ENCODE results near the gene METTL26.

Gene METTL26

GRCh38 chr16:636206-637080 lies at the start of gene METTL26:
Gene METTL26 (minus strand): TSS chr16:636305. CDS start chr16:636290, 15 bp downstream.
- H3K27ac ChIP-seq: peak within 1 kb of the TSS; percentile 96
- H3K4me3 ChIP-seq: peak within 1 kb of the TSS; percentile 99
- DNase-seq (ENCODE audit: low read depth, low spot score): peak; percentile 77
- TF ChIP-seq EZH2 (IDR thresholded peaks at IDR 0.05): no peak
- peak; percentile 86; the same call in 1 of the 2 replicates for TF ChIP-seq POLR2AphosphoS5 (IDR thresholded peaks at IDR 0.05; ENCODE audit: borderline replicate concordance, low read depth, low read length)
- no peaks in the 10 kb centered on the region for H3K36me3 ChIP-seq (ENCODE audit: insufficient read depth, low read length)
- peak within 1 kb of the TSS; percentile 85 for H3K9ac ChIP-seq (ENCODE audit: insufficient read length)
- H3K9me3 ChIP-seq (ENCODE audit: low read depth, low read length): no peaks in the 10 kb centered on the region

GRCh38 chr16:684961-685696 lies 49.0 kb upstream of the METTL26 start:
- Histone ChIP-seq H3K9ac (ENCODE audit: insufficient read length) (no peak overlapping the region), H3K36me3 (ENCODE audit: insufficient read depth, low read length) (peaks cover 22% of the 10 kb centered on the region), H3K9me3 (ENCODE audit: low read depth, low read length) (no peaks in the 10 kb centered on the region), H3K4me3 (no peak overlapping the region), H3K27ac (no peak overlapping the region)
- no peak for TF ChIP-seq POLR2AphosphoS5 (IDR thresholded peaks at IDR 0.05; ENCODE audit: borderline replicate concordance, low read depth, low read length)
- TF ChIP-seq EZH2 (IDR thresholded peaks at IDR 0.05): no peak
- TF ChIP-seq FOXP2 (optimal IDR thresholded peaks at IDR 0.05; ENCODE audit: control extremely low read depth, extremely low read length, insufficient read depth): no peak
- no peak for DNase-seq (ENCODE audit: low read depth, low spot score)

- Histone ChIP-seq H3K9me3 (ENCODE audit: low read depth, low read length) (no peaks in the 10 kb centered on the region), H3K9ac (ENCODE audit: insufficient read length) (peak within 1 kb of the TSS; percentile 82), H3K4me3 (peak within 1 kb of the TSS; percentile 88), H3K36me3 (ENCODE audit: insufficient read depth, low read length) (peaks cover 22% of the 10 kb centered on the region), H3K27ac (peak within 1 kb of the TSS; percentile 50)
- DNase-seq (ENCODE audit: low read depth, low spot score): peak; percentile 51
- peak; percentile 93 for TF ChIP-seq POLR2AphosphoS5 (IDR thresholded peaks at IDR 0.05; ENCODE audit: borderline replicate concordance, low read depth, low read length)
- no peak for TF ChIP-seq EZH2 (IDR thresholded peaks at IDR 0.05)
Observed at GRCh38 chr16:684071-684794, 48.1 kb upstream of the METTL26 start, which contains the start of gene JMJD8. Gene JMJD8 (minus strand): TSS chr16:684334. CDS start chr16:684319, 15 bp downstream.

GRCh38 chr16:683396-684070 lies 47.4 kb upstream of the METTL26 start:
- peak overlapping the region; percentile 82 for H3K9ac ChIP-seq (ENCODE audit: insufficient read length)
- H3K9me3 ChIP-seq (ENCODE audit: low read depth, low read length): no peaks in the 10 kb centered on the region
- TF ChIP-seq FOXP2 (optimal IDR thresholded peaks at IDR 0.05; ENCODE audit: control extremely low read depth, extremely low read length, insufficient read depth) (no peak), POLR2AphosphoS5 (IDR thresholded peaks at IDR 0.05; ENCODE audit: borderline replicate concordance, low read depth, low read length) (no peak), EZH2 (IDR thresholded peaks at IDR 0.05) (no peak)
- DNase-seq (ENCODE audit: low read depth, low spot score): no peak
- H3K36me3 ChIP-seq (ENCODE audit: insufficient read depth, low read length): peaks cover 22% of the 10 kb centered on the region
- peak overlapping the region; percentile 88 for H3K4me3 ChIP-seq
- peak overlapping the region; percentile 50; the same call in 1 of the 2 replicates for H3K27ac ChIP-seq

- no peak for DNase-seq (ENCODE audit: low read depth, low spot score)
- H3K36me3 ChIP-seq (ENCODE audit: insufficient read depth, low read length): peaks cover 22% of the 10 kb centered on the region
- H3K9ac ChIP-seq (ENCODE audit: insufficient read length): no peak overlapping the region
- no peak overlapping the region for H3K27ac ChIP-seq
- H3K4me3 ChIP-seq: peak overlapping the region; percentile 88
- no peaks in the 10 kb centered on the region for H3K9me3 ChIP-seq (ENCODE audit: low read depth, low read length)
- TF ChIP-seq POLR2AphosphoS5 (IDR thresholded peaks at IDR 0.05; ENCODE audit: borderline replicate concordance, low read depth, low read length) (peak; percentile 54; the same call in 1 of the 2 replicates), FOXP2 (optimal IDR thresholded peaks at IDR 0.05; ENCODE audit: control extremely low read depth, extremely low read length, insufficient read depth) (no peak)
Observed at GRCh38 chr16:682493-683395, 46.6 kb upstream of the METTL26 start.

- no peaks in the 10 kb centered on the region for H3K9me3 ChIP-seq (ENCODE audit: low read depth, low read length)
- no peak overlapping the region for H3K27ac ChIP-seq
- TF ChIP-seq POLR2AphosphoS5 (IDR thresholded peaks at IDR 0.05; ENCODE audit: borderline replicate concordance, low read depth, low read length): peak; percentile 60
- no peak for TF ChIP-seq FOXP2 (optimal IDR thresholded peaks at IDR 0.05; ENCODE audit: control extremely low read depth, extremely low read length, insufficient read depth)
- peaks cover 22% of the 10 kb centered on the region for H3K36me3 ChIP-seq (ENCODE audit: insufficient read depth, low read length)
- H3K9ac ChIP-seq (ENCODE audit: insufficient read length): peak overlapping the region; percentile 91
- H3K4me3 ChIP-seq: peak overlapping the region; percentile 91
- DNase-seq (ENCODE audit: low read depth, low spot score): no peak
Observed at GRCh38 chr16:681746-682427, 45.8 kb upstream of the METTL26 start.
